GM21529 (cell line): ENCODE data around the gene CLDN9.

Experiments
- ATAC-seq: cut with Tn5 transposase; IDR thresholded peaks from one replicate; pipeline ENCODE4 v1.9.1; 2021; ENCODE audit not compliant: unreplicated experiment

The CLDN9 gene, protein sequence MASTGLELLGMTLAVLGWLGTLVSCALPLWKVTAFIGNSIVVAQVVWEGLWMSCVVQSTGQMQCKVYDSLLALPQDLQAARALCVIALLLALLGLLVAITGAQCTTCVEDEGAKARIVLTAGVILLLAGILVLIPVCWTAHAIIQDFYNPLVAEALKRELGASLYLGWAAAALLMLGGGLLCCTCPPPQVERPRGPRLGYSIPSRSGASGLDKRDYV

DNA sequence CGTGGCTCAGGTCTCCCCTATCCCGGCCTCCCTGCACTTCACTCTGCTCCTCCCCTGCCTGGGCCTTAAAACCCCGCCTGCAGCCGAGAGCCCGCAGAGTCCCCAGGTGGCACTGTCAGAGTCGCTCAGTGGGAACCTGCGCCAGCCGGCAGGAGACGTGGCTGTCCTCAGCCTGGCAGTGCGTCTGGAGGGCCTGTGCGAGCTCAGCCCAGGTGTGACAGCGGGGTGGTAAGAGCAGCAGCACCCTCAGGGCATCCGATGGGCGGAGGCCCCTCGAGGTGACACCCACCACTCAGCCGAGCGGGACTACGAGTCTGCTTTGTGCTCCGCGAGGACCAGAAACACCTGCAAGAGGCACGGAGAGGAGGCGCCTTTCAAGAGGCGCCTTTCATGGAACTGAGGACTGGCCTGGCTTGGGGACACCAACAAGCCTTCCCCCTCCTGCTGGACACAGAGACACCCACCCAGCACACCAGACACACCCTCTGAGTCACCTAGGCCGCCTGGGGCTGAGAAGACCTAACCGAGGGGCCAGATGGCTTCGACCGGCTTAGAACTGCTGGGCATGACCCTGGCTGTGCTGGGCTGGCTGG, at the start of gene CLDN9:
Gene CLDN9 (plus strand): TSS at position 96 of the 593 bp plus-strand sequence. CDS start 440 bp downstream, at position 536.
- ATAC-seq = no peak

GRCh38 chr16:2963074-2963722, 49.5 kb upstream of the CLDN9 start:
- no peak for ATAC-seq

- no peak for ATAC-seq
Observed at GRCh38 chr16:2963723-2964474, 48.8 kb upstream of the CLDN9 start, which contains the start of gene KREMEN2. Gene KREMEN2, plus strand, starts transcription at chr16:2964275. Its CDS starts 246 bp downstream, at chr16:2964521.

DNA sequence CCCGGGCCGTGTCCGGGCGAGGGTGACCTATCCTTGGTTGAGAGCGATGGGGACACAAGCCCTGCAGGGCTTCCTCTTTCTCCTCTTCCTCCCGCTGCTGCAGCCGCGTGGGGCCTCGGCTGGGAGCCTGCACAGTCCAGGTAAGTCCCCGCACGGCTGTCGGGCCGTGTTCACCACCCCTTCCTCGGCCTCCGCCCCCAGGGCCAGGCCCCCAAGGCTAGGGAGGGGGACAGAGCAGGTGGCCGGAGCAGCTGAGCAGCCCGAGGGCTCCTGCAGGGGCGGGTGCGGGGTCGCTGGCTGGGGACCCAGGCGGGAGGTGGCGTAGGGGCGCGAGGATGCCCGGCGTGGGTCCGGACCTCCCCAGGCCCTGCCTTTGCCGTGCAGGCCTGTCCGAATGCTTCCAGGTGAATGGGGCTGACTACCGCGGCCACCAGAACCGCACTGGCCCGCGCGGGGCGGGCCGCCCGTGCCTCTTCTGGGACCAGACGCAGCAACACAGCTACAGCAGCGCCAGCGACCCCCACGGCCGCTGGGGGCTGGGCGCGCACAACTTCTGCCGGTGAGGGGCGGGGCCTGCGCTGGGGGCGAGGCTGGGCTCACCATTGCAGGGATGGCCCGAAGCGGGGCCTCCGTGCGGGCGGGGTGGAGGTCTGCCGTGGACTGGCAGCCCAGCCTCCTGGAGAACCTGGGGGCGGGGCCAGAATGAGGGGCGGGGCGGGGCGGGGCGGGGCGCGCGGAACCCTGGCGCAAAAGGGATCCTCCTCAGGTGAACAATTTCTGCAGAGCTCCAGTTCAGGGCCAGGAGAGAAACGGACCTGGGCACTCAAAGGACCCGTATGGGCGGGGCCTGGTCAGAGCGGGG, 48.0 kb upstream of the CLDN9 start:
- ATAC-seq = no peak

DNA sequence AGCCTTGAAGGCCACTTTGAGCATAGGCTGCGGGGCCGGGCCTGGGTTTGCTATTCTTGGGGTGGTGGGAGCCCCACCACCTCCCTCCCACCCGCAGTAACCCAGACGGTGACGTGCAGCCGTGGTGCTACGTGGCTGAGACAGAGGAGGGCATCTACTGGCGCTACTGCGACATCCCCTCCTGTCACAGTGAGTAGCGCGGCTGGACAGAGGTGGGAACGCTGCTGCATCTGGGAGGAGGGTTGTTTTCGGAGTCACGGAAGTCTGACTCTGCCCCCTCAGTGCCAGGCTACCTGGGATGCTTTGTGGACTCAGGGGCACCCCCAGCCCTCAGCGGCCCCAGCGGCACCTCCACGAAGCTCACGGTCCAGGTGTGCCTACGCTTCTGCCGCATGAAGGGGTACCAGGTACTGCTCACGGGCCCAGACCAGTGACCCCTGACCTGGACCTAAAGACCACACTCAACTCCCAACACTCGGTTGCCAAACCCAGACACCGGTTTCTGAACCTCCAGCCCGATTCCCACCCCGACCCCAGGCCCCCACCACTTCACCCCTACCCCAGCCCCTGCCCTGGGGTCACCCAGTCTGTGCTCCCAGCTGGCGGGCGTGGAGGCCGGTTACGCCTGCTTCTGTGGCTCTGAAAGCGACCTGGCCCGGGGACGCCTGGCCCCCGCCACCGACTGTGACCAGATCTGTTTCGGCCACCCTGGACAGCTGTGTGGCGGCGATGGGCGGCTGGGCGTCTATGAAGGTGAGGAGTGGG, 46.5 kb upstream of the CLDN9 start:
- no peak for ATAC-seq

GRCh38 chr16:2966808-2967191, 45.9 kb upstream of the CLDN9 start:
- no peak for ATAC-seq

DNA sequence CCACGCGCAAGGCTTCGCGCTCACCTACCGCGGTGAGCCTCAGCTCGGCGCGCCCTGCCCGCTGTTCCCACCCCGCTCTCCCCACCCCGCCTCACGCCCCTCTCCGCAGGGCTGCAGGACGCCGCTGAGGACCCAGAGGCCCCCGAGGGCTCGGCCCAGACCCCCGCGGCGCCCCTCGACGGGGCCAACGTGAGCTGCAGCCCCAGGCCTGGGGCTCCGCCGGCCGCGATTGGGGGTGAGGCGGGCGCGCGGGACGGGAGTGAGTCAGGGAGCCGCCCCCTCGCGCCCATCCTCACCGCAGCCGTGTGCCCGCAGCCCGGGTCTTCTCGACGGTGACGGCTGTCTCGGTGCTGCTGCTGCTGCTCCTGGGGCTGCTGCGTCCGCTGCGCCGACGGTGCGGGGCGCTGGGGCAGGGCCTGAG, 45.5 kb upstream of the CLDN9 start:
- no peak for ATAC-seq

- no peak for ATAC-seq
Observed at GRCh38 chr16:2967721-2968161, 45.0 kb upstream of the CLDN9 start.

- no peak for ATAC-seq
Observed at GRCh38 chr16:2968368-2968737, 44.4 kb upstream of the CLDN9 start.

- ATAC-seq = peak; percentile 66
Observed at GRCh38 chr16:2968738-2969544, 43.8 kb upstream of the CLDN9 start, which contains the start of gene PAQR4. Gene PAQR4, plus strand, starts transcription at chr16:2969348. Its CDS starts 327 bp downstream, at chr16:2969675.

DNA sequence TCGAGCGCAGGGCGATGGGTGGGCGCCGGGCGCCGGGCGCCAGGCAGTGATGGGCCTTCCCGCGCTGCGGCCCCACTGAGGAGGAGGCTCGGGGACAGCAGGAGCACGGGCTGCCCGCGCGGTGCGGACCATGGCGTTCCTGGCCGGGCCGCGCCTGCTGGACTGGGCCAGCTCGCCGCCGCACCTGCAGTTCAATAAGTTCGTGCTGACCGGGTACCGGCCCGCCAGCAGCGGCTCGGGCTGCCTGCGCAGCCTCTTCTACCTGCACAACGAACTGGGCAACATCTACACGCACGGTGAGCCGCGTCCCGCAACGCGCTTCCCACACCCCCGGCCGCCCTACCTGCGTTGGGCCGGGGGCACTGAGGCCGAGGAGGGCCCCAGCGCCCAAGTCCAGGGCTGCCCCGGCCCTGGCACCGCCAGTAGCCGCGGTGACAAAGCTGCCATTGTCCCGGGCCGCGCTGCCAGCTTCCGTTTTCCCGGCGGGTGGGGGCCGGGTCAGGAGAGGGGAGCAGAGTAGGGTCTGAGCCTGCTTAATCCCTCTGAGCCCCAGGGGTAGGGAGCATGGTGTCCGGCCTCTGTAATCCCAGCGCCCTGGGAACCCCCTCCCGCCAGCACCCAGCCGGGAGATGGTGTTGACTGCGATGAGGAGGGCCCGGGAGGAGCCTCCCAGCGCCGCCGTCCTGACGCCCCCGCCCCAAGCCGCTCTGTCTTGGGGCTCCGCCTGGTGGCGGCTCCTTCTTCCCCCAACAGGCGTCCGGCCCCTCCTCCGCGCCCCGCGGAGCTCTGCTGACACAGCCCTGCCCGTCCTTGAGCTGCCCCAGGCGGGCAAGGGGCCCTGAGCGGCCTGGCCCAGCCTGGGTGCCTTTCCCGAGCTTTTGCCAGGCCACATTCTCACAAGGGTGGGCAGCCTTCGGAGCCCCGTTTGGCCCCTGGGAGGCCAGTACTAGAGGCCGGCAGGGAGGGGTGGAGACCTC, 42.9 kb upstream of the CLDN9 start:
- ATAC-seq = peak; percentile 43

DNA sequence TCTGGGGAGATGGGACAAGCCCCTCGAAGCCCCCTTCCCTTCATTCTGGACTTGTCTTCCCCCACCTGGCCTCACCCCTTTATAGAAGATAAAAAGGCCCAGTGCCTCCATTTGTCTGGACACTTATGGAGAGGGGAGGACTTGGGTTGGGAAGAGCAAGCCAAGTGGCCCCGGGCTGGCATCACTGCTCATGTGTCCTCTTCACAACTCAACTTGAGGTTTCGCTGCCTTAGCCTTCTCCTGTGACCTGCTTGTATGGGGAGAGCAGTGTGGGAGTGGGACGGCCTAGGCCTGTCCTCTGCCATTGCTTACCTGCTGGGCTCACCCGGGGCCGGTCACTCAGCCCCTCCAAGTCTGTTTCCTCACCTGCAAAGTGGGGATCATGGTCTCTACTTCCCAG, 42.2 kb upstream of the CLDN9 start:
- ATAC-seq = no peak

GRCh38 chr16:2971134-2971984, 41.4 kb upstream of the CLDN9 start:
- ATAC-seq = no peak

- ATAC-seq = no peak
Observed at GRCh38 chr16:2971985-2972784, 40.5 kb upstream of the CLDN9 start.

GRCh38 chr16:2973093-2973492, 39.6 kb upstream of the CLDN9 start:
- ATAC-seq = no peak
